SK-N-SH (cell line): Measurements from ENCODE around the gene NOTCH2. TPM values are rescaled to one million over a fixed set of nuclear protein-coding genes. Genes with fewer than 3 reads are reported as not detected.

Source experiments
- CTCF ChIA-PET: fragments of 300-600, 350-600 bp; formaldehyde crosslinking; extraction: SDS; loops from one replicate; lab custom pipeline; 2021; lab: Yijun Ruan, JAX
- POLR2A ChIA-PET: fragments of 350-600 bp; sonication (Branson Sonifier 250); formaldehyde crosslinking; extraction: SDS; loops from one replicate; lab custom pipeline; 2020; ENCODE audit warnings: antibody characterized with exemption, inconsistent platforms; lab: Yijun Ruan, JAX
- DNase-seq: peaks from one replicate; pipeline ENCODE4 v3.0.0; 2012
- H2AFZ ChIP-seq: fragments of 200-600 bp; sonication (generic); 2 replicates; pipeline ENCODE4 v1.8.1; 2016; ENCODE audit warnings: antibody characterized with exemption, mild to moderate bottlenecking, low read depth
- H3F3A ChIP-seq: fragments of 200-600 bp; sonication (generic); replicated peaks from 2 replicates; pipeline ENCODE3; 2016; ENCODE audit warnings: antibody characterized with exemption, mild to moderate bottlenecking; ENCODE audit not compliant: insufficient read depth
- H3K27ac ChIP-seq, 2 experiments: fragments of 200-500 bp in 1 of 2; fragments of 200-600 bp in 1 of 2; sonication (Bioruptor generic) in 1 of 2; sonication (generic), shearing (Covaris generic) in 1 of 2; 2 replicates each; pipeline versions ENCODE4 v1.5.1 to v1.6.1; 2014 to 2016; ENCODE audit warnings: low read depth in 2 of 2, inconsistent platforms in 1 of 2, low read length in 1 of 2, mild to moderate bottlenecking in 1 of 2, mixed read lengths in 1 of 2
- H3K27me3 ChIP-seq: fragments of 200-600 bp; sonication (generic), shearing (Covaris generic); 2 replicates; pipeline ENCODE4 v1.6.1; 2016; ENCODE audit warnings: mixed run types; ENCODE audit not compliant: insufficient read depth
- H3K36me3 ChIP-seq, 2 experiments: fragments of 200-500 bp in 1 of 2; fragments of 200-600 bp in 1 of 2; sonication (Bioruptor generic) in 1 of 2; sonication (generic) in 1 of 2; replicated peaks in 1 of 2; 2 replicates each; pipeline versions ENCODE3 to v1.5.1; 2014 to 2016; ENCODE audit warnings: low read length in 1 of 2, mild to moderate bottlenecking in 1 of 2; ENCODE audit not compliant: insufficient read depth in 2 of 2, control insufficient read depth in 1 of 2
- H3K4me1 ChIP-seq, 2 experiments: fragments of 200-500 bp in 1 of 2; fragments of 200-600 bp in 1 of 2; sonication (Bioruptor generic) in 1 of 2; sonication (generic), shearing (Covaris generic) in 1 of 2; 2 replicates each; pipeline versions ENCODE4 v1.5.1 to v1.6.1; 2014 to 2016; ENCODE audit warnings: low read depth in 1 of 2, low read length in 1 of 2, mixed run types in 1 of 2; ENCODE audit not compliant: insufficient read depth in 2 of 2, control insufficient read depth in 1 of 2
- H3K4me2 ChIP-seq: fragments of 200-600 bp; sonication (generic), shearing (Covaris generic); 2 replicates; pipeline ENCODE4 v1.6.1; 2017; ENCODE audit warnings: mixed run types
- H3K4me3 ChIP-seq, 2 experiments: fragments of 200-500 bp in 1 of 2; fragments of 200-600 bp in 1 of 2; sonication (Bioruptor generic) in 1 of 2; sonication (generic), shearing (Covaris generic) in 1 of 2; 2 replicates each; pipeline versions ENCODE4 v1.5.1 to v1.8.1; 2014 to 2016; ENCODE audit warnings: low read depth in 2 of 2, inconsistent platforms in 1 of 2, low read length in 1 of 2, mild to moderate bottlenecking in 1 of 2, mixed read lengths in 1 of 2, moderate library complexity in 1 of 2
- H3K79me2 ChIP-seq: fragments of 200-600 bp; sonication (generic); 2 replicates; pipeline ENCODE4 v1.8.1; 2017; ENCODE audit warnings: mild to moderate bottlenecking; ENCODE audit not compliant: insufficient read depth
- H3K9ac ChIP-seq: fragments of 200-600 bp; sonication (generic); 2 replicates; pipeline ENCODE4 v1.6.1; 2017; ENCODE audit warnings: mixed run types
- H3K9me2 ChIP-seq: fragments of 200-600 bp; sonication (generic); 2 replicates; pipeline ENCODE4 v1.6.1; 2017; ENCODE audit warnings: mixed run types
- H3K9me3 ChIP-seq: fragments of 200-600 bp; sonication (generic); 2 replicates; pipeline ENCODE4 v1.6.1; 2017; ENCODE audit warnings: mixed run types, mild to moderate bottlenecking, moderate library complexity
- H4K20me1 ChIP-seq: fragments of 200-600 bp; sonication (generic); 2 replicates; pipeline ENCODE4 v1.6.1; 2017; ENCODE audit warnings: mild to moderate bottlenecking, mixed run types; ENCODE audit not compliant: insufficient read depth
- CHD2 ChIP-seq: fragments of 150-350 bp; IDR thresholded peaks from 2 replicates; pipeline ENCODE4 v1.6.1; 2018; ENCODE audit warnings: low read length; ENCODE audit not compliant: partially characterized antibody
- GABPA ChIP-seq: IDR thresholded peaks from 2 replicates; pipeline ENCODE4 v1.4.0; 2012; ENCODE audit warnings: low read depth, mild to moderate bottlenecking
- JUND ChIP-seq: IDR thresholded peaks from 2 replicates; pipeline ENCODE4 v1.4.0; 2012
- NRF1 ChIP-seq: IDR thresholded peaks from 2 replicates; pipeline ENCODE4 v1.6.1; 2012; ENCODE audit warnings: low read depth, mild to moderate bottlenecking, low read length
- POLR2AphosphoS5 ChIP-seq: IDR thresholded peaks from 2 replicates; pipeline ENCODE4 v1.6.1; 2012; ENCODE audit warnings: low read depth, low read length
- RCOR1 ChIP-seq: fragments of 150-350 bp; IDR thresholded peaks from 2 replicates; pipeline ENCODE4 v1.6.1; 2017; ENCODE audit warnings: antibody characterized with exemption, low read length
- REST ChIP-seq: IDR thresholded peaks from 2 replicates; pipeline ENCODE4 v1.6.1; 2012; ENCODE audit warnings: mild to moderate bottlenecking, low read depth, low read length, moderate library complexity
- TAF1 ChIP-seq: IDR thresholded peaks from 2 replicates; pipeline ENCODE4 v1.6.1; 2012; ENCODE audit warnings: low read depth, mild to moderate bottlenecking, low read length, moderate library complexity, borderline replicate concordance
- TEAD4 ChIP-seq: IDR thresholded peaks from 2 replicates; pipeline ENCODE4 v1.4.0; 2012; ENCODE audit warnings: mild to moderate bottlenecking, borderline replicate concordance; ENCODE audit not compliant: insufficient read depth
- WGBS: methylation state at CpG from one replicate; pipeline ENCODE4 v1.1.6; 2017; ENCODE audit warnings: low lambda C conversion rate; 5-methylcytosine and 5-hydroxymethylcytosine counted together
- polyA plus RNA-seq, 3 experiments: library from polyadenylated mRNA; depleted of rRNA; stranded (reverse); fragments of >200 nt; gene quantifications; 2 replicates each; pipeline ENCODE4 v1.2.3, GENCODE V29; 2012
- TF ChIP-seq, protein P1 (sequence below): fragments of 150-350 bp; IDR thresholded peaks from 2 replicates; pipeline ENCODE4 v1.6.1; 2017; ENCODE audit warnings: antibody characterized with exemption, low read length, low read depth, borderline replicate concordance
- TF ChIP-seq, protein P2 (sequence below): IDR thresholded peaks from 2 replicates; pipeline ENCODE4 v1.4.0; 2012; ENCODE audit warnings: low read depth, borderline replicate concordance

Gene NOTCH2
- polyA plus RNA-seq, 1 of the 3 experiments (the other 2 are of a cell fraction), result 23.0 TPM

DNA sequence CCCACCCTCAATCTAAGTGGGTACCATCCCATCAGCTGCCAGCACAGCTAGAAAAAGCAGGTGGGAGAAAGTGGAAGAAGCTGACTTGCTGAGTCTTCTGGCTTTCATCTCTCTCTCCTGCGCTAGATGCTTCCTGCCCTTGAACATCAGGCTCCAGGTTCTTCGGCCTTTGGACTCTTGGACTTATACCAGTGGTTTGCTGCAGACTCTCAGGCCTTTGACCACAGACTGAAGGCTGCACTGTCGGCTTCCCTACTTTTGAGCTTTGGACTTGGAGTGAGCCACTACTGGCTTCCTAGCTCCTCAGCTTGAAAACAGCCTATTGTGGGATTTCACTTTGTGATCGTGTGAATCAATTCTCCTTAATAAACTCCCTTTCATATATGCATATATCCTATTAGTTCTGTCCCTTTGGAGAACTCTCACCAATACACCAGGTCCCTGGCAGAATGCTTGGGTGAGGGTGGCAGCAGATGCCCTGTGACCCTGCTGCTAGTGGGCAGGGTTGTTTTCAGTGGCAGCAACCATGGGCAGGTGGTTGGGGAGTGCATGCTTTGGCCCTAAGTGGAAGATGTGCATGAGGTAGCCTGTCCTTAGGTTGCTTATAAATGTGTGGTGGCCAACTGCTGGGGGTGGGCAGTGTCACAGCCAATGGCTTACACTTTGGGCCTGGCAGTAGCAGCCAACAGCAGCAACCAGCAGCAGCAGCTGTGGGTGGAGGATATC is 162.4 kb downstream of the NOTCH2 start:
- Histone ChIP-seq H3K27me3 (no peaks in the 10 kb centered on the region), H3K4me2 (no peak overlapping the region), H3K36me3 (peaks cover 0 to 21% of the 10 kb centered on the region in 2 experiments), H3K27ac (no peak overlapping the region), H3K79me2 (no peaks in the 10 kb centered on the region), H4K20me1 (no peaks in the 10 kb centered on the region), H3K4me1 (no peaks in the 10 kb centered on the region), H3K9me2 (no peaks in the 10 kb centered on the region), H3K9me3 (0 out of 2 replicates have a peak, but pooled peaks cover 7% of the 10 kb centered on the region), H3F3A (peaks cover 11% of the 10 kb centered on the region), H2AFZ (no peak overlapping the region), H3K9ac (no peak overlapping the region), H3K4me3 (no peak overlapping the region)
- DNase-seq, result no peak
- POLR2A ChIA-PET, result no interaction called here
- TF ChIP-seq CHD2 (no peak), GABPA (no peak), TEAD4 (no peak), TAF1 (no peak), POLR2AphosphoS5 (no peak), RCOR1 (no peak), NRF1 (no peak), REST (no peak), JUND (no peak)
- TF ChIP-seq, protein P1, sequence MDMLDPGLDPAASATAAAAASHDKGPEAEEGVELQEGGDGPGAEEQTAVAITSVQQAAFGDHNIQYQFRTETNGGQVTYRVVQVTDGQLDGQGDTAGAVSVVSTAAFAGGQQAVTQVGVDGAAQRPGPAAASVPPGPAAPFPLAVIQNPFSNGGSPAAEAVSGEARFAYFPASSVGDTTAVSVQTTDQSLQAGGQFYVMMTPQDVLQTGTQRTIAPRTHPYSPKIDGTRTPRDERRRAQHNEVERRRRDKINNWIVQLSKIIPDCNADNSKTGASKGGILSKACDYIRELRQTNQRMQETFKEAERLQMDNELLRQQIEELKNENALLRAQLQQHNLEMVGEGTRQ, result no peak
- TF ChIP-seq, protein P2, sequence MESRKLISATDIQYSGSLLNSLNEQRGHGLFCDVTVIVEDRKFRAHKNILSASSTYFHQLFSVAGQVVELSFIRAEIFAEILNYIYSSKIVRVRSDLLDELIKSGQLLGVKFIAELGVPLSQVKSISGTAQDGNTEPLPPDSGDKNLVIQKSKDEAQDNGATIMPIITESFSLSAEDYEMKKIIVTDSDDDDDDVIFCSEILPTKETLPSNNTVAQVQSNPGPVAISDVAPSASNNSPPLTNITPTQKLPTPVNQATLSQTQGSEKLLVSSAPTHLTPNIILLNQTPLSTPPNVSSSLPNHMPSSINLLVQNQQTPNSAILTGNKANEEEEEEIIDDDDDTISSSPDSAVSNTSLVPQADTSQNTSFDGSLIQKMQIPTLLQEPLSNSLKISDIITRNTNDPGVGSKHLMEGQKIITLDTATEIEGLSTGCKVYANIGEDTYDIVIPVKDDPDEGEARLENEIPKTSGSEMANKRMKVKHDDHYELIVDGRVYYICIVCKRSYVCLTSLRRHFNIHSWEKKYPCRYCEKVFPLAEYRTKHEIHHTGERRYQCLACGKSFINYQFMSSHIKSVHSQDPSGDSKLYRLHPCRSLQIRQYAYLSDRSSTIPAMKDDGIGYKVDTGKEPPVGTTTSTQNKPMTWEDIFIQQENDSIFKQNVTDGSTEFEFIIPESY, result no peak
- 85% methylated on average over 4 of the region's 4 CpGs for WGBS
- CTCF ChIA-PET, result interaction anchor here (0.9 to 1.5 kb wide), 2 partner anchors 21 to 37 kb away, joined by 3 to 4 read pairs; no protein-coding TSS in a partner anchor
